Skin epidermis (tissue), 12 donors: ENCODE measurements around the gene ST6GALNAC2.
"Not testable (repeated sequence)": the region's sequence is repeated elsewhere in the genome, so short reads cannot be mapped to it uniquely, and the experiment has no call there.

Source experiments
- H3K27ac ChIP-seq, 21 experiments: fragments of 200-600 bp; sonication (generic) in 11 of 21; one replicate each; pipeline ENCODE4 v1.5.0; 2020; ENCODE audit warnings: mild to moderate bottlenecking in 3 of 21, inconsistent platforms in 2 of 21, moderate library complexity in 2 of 21
- H3K4me3 ChIP-seq, 7 experiments: fragments of 200-600 bp; sonication (generic) in 2 of 7; one replicate each; pipeline ENCODE4 v1.5.0; 2020; ENCODE audit warnings: inconsistent platforms in 2 of 7, mild to moderate bottlenecking in 2 of 7, moderate library complexity in 1 of 7

The ST6GALNAC2 gene

DNA sequence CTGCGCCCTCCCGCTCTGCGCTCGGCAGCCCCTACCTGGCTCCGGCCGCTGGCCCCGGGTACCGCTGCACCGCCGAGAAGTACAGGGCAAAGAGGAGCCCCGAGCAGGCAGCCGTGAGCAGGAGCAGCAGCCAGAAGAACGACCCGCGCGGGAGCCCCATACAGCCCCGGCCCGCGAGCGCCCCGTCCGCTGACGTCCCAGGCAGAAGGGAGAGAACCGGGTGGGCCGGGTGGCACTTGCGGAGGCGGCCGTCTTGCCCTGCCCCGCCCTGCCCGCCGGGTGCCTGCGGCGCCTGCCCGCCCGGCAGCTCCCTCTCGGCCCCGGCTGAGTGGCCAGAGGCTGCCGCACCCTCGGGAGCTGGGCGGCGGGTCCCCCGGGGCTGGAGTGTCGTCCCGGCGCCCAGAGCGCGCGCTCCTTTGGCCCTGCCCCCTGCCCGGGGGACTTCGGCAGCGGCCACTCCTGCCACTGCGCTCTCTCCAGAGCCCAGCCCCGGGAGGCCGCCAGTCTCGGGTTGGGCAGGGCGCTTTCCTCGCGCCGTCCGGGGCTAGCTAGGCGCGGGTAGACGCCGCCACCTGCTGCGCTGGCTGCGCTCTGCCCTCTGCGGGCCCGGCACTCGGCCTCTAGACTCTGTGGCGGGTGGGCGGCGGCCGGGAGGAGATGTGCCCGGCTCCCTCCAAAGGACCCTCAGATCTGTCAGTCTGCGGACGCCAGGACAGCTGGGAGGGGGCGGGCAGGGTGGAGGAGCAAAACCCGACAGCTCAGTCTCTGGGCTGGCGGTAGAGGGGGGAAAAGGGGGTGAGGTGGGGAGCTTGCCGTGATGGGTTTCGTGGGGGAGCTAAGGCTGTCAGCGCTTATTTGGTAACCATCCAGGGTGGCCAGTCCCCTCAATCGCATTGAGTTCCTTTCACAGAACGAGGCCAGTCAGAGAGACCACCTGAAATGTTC, at the start of gene ST6GALNAC2:
Gene ST6GALNAC2, minus strand, starts transcription at position 212 of the 945 bp plus-strand sequence. Its CDS starts 52 bp downstream, at position 160.
- H3K27ac ChIP-seq = peak within 1 kb of the TSS; percentile 84 to 99 (median 92)

GRCh38 chr17:76635039-76635438, 49.4 kb upstream of the ST6GALNAC2 start:
- Histone ChIP-seq H3K27ac (no peak overlapping the region), H3K4me3 (no peak overlapping the region)

More for the DNA sequence above, at the start of gene ST6GALNAC2:
- H3K4me3 ChIP-seq = peak within 1 kb of the TSS; percentile 39 to 70 (median 59)

DNA sequence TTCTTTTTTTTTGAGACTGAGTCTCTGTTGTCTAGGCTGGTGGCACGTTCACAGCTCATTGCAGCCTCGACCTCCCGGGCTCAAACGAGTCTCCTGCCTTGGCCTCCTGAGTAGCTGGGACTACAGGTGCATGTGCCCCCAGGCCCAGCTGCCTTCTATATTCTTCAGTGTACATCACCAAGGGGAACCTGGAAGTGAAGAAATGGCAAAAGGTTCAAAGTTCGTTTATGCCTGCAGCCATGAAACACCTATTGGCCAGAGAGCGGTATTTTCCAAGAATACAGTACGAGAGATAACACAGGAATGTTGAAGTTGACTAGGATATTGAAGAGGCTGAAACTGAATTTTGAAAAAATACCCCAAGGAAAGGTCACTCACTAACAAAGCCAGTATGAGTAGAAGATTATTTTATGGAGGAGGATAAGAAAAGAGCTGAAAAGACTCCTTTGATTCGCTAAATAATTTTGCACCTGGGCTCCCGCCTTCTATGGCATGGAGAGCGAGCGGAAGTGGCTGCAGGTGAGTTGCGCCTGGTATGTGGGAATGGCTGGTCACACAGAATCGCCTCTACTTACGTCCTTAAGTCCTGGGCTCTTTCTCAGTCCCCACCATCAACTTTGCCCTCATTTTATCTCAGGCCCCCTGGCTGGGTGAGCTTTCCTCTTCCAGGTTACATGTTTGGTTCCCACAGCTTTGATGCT, 48.1 kb upstream of the ST6GALNAC2 start:
- Histone ChIP-seq H3K4me3 (no peak overlapping the region), H3K27ac (no peak overlapping the region)

DNA sequence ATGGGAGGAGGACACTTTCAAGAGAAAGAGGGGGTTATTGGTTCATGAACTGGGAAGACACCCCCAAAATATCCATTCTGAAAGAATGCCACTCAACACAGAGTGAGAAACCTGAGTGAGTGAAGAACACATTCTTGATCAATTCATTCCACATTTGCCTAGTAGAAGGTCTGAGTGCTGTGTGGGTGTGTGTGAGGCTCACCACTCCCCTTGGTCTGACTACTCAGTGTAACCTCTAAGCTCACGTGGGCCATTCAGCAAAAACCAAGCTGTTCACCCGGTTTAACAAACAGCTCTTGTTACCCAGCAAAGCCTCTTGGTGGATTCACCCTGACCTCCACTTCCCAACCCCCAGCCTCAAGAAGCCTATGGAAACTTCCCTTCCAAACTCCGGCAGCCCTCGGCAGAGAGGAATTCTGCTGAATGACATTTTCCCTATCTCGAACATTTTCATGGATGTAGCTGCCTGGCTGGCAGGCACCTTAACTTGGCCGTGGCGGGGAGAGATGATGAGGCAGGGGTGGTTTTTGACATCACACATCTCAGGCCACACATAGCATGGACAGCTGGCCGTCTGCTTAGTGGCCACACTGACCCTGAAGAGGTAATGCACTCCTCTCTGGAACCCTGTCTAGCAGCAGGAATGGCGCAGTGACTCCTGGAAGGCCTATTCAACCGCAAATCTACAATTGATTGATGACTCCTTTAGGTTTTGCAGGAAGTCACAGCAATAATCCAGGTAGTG, 46.3 kb upstream of the ST6GALNAC2 start:
- no peak overlapping the region for H3K4me3 ChIP-seq
- H3K27ac ChIP-seq = peak overlapping the region in 2 of 21 experiments; percentile 15 to 38

- H3K27ac ChIP-seq = no peak overlapping the region
Measured at GRCh38 chr17:76630151-76630550, 44.5 kb upstream of the ST6GALNAC2 start.

DNA sequence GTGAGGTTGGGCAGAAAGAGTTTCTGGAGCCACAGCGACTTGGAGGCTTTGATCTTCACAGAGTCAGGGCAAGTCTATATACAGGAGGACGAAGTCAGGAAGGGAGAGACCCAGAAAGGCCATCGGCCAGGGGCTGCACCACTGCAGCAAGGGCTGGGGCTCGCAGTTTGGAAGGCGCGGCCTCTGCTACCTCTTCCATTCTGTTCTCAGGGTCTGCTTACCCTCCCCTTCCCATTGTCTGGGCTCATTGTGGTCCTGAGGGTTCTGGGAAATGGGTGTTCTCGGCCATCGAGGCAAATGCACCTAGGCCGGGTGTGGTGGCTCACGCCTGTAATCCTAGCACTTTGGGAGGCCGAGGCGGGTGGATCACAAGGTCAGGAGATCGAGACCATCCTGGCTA, 41.9 kb upstream of the ST6GALNAC2 start:
- Histone ChIP-seq H3K4me3 (no peak overlapping the region), H3K27ac (no peak overlapping the region)

More at GRCh38 chr17:76630151-76630550, 44.5 kb upstream of the ST6GALNAC2 start:
- H3K4me3 ChIP-seq = no peak overlapping the region

DNA sequence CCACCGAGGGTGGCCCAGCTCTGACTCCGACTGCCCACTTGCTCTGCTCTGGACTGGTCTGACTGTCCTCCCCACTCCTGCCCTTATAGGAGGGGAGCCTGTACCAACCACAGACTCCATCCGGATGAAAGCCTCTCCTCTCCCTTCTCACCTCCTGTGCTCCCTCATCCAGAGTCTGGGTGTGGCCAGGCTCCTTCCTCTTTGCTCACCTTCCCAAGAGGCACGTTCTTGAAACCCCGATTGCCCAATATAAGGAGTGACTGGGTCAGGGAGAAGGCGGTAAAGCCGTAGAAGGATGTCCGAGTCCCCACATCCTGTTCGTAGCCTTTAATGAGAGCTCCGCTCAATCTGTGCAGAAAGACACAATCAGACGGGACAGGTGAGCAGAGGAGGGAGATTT, 40.8 kb upstream of the ST6GALNAC2 start:
- Histone ChIP-seq H3K4me3 (no peak overlapping the region), H3K27ac (no peak overlapping the region)

GRCh38 chr17:76625496-76625895, 39.8 kb upstream of the ST6GALNAC2 start:
- H3K27ac ChIP-seq = no peak overlapping the region
- no peak overlapping the region for H3K4me3 ChIP-seq

DNA sequence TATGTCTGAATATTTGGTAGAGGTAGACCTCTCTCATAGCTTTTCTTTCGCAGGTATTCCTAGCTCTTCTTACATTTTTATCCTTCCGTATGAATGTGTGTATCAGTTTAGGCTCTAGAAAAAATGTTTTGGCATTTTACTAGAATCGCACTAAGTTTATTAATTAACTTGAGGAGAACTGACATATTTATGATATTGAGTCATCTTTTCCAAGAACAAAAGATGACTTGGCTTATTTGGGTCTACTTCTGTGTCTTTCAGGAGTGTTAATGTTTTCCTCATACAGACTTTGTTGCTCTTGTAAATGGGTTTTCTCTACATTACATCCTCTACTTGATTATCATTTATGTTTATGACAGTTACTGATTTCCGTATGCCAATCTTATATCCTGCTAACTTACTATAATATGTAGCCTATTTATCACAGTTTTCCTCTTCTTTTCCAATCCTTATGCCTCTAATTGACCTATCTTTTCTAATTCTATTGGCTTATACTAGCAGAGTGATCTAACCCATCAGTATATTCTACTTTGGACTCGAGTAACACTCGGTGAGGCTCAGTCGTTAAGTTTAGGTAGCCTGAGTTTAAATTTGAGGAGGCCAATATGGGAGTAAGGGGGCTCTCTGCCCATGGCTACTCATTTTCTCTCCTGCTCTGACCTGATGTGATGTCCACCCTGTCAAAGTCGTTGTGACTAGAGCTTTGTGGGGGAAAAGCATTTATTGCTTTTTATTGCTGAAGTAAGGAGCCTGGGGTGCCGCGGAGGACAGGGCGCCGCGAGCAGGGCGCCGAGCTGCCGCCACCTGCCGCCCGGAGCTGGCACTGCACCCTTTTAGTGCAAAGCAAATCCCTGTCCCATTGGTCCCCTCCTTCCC, 37.8 kb upstream of the ST6GALNAC2 start:
- H3K27ac ChIP-seq = peak overlapping the region in 1 of 21 experiments; percentile 7
- no peak overlapping the region for H3K4me3 ChIP-seq

- Histone ChIP-seq H3K27ac (no peak overlapping the region), H3K4me3 (no peak overlapping the region)
Measured at GRCh38 chr17:76617838-76618237, 32.2 kb upstream of the ST6GALNAC2 start.

DNA sequence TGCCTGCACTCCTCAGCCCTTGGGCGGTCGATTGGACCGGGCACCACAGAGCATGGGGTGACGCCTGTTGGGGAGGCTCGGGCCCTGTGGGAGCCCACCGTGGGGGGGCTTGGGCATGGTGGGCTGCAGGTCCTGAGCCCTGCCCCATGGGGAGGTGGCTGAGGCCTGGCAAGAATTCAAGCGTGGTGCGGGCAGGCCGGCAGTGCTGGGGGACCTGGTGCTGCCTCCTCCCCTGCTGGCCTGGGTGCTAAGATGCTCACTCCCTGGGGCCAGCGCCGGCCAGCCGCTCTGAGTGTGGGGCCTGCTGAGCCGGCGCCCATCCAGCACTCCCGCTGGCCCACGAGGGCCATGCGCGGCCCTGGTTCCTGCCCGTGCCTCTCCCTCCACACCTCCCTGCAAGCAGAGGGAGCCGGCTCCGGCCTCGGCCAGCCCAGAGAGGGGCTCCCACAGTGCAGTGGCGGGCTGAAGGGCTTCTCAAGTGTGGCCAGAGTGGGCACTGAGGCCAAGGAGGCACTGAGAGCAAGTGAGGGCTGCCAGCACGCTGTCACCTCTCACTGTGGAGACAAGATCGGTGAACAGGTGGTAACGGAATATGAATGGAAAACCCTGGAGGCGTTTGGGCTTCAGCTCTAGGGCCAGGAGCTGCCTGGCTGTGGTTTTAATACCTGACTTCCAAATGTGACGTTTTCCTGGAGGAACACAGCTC, 29.4 kb upstream of the ST6GALNAC2 start:
- Histone ChIP-seq H3K4me3 (no peak overlapping the region), H3K27ac (no peak overlapping the region)

DNA sequence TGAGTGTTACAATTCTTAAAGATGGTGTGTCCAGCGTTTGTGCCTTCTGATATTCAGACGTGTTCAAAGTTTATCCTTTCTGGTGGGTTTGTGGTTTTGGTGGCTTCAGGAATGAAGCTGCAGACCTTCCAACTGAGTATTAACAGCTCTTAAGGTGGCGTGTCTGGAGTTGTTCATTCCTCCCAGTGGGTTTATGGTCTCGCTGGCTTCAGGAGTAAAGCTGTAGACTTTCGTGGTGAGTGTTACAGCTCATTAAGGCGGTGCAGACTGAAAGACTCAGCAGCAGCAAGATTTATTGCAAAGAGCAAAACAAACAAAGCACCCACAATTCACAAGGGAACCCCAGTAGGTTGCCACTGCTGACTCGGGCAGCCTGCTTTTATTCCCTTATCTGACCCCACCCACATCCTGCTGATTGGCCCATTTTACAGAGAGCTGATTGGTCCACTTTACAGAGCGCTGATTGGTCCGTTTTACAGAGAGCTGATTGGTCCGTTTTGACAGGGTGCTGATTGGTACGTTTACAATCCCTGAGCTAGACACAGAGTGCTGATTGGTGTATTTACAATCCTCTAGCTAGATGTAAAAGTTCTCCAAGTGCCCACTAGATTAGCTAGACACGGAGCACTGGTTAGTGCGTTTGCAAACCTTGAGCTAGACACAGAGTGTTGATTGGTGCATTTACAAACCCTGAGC, 28.6 kb upstream of the ST6GALNAC2 start:
- H3K27ac ChIP-seq = peak overlapping the region in 1 of 21 experiments; percentile 37
- H3K4me3 ChIP-seq = not testable (repeated sequence)

- Histone ChIP-seq H3K27ac (peak overlapping the region in 1 of 21 experiments; percentile 37), H3K4me3 (no peak overlapping the region)
Measured at GRCh38 chr17:76612977-76613851, 27.6 kb upstream of the ST6GALNAC2 start.

DNA sequence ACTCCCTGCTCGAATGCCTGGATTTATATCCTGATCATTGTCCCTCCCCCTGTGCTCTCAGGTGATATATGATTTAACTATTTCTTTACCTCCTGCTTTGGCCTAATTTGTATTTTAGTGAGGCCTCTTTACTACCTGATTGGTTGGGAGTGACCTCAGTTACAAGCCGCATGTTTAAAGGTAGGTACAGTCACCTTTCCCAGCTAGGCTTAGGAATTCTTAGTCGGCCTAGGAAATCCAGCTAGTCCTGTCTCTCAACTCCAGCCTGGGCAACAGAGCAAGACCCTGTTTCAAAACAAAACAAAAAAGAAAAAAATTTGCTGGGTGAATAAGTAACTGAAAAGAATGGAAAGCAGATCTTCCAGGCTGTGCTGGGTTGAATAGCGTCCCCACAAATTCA, 26.8 kb upstream of the ST6GALNAC2 start:
- Histone ChIP-seq H3K4me3 (no peak overlapping the region), H3K27ac (peak overlapping the region in 2 of 21 experiments; percentile 31 to 37)

- Histone ChIP-seq H3K27ac (peak overlapping the region in 2 of 21 experiments; percentile 55 to 56), H3K4me3 (no peak overlapping the region)
Measured at GRCh38 chr17:76611758-76612157, 26.1 kb upstream of the ST6GALNAC2 start.

- H3K4me3 ChIP-seq = not testable (repeated sequence)
- H3K27ac ChIP-seq = peak overlapping the region in 2 of 21 experiments; percentile 55 to 56
Measured at GRCh38 chr17:76611080-76611749, 25.6 kb upstream of the ST6GALNAC2 start.
